Naive thymus-derived CD4-positive, alpha-beta T cell (primary cell): ENCODE data around the gene CCT8L2. TPM values are rescaled to one million over a fixed set of nuclear protein-coding genes. Genes with fewer than 3 reads are reported as not detected.
"Not testable (repeated sequence)": the region's sequence is repeated elsewhere in the genome, so short reads cannot be mapped to it uniquely, and the experiment has no call there.

ENCODE experiments used
- ATAC-seq: fragments of 150-1000 bp; cut with Tn5 transposase; 2 replicates; pipeline ENCODE4 v1.10.0; 2021; ENCODE audit warnings: mild to moderate bottlenecking, moderate library complexity
- CTCF ChIA-PET: fragments of 350-600 bp; sonication (Branson Sonifier 250); formaldehyde crosslinking; loops from one replicate; lab custom pipeline; 2021; ENCODE audit warnings: antibody characterized with exemption; lab: Charles Lee
- POLR2A ChIA-PET: fragments of 350-600 bp; sonication (Branson Sonifier 250); formaldehyde crosslinking; loops from one replicate; lab custom pipeline; 2021; ENCODE audit warnings: antibody characterized with exemption, inconsistent platforms; lab: Charles Lee
- DNase-seq, 9 donors: peaks; one replicate each; pipeline versions ENCODE4 v3.0.0 to v3.0.0-alpha.2; 2020 to 2022; ENCODE audit warnings: mixed read lengths in 1 of 9
- H3K27ac ChIP-seq: one replicate; pipeline ENCODE4 v1.7.0; 2013; ENCODE audit warnings: mild to moderate bottlenecking, low read depth, low read length, moderate library complexity
- H3K27me3 ChIP-seq, 2 donors: one replicate each; pipeline ENCODE4 v1.7.0; 2013; ENCODE audit warnings: low read length in 2 of 2, mild to moderate bottlenecking in 2 of 2, moderate library complexity in 2 of 2; ENCODE audit not compliant: control insufficient read depth in 2 of 2, insufficient read depth in 2 of 2
- H3K36me3 ChIP-seq, 3 experiments: 1 replicate in 2 of 3; 2 replicates in 1 of 3; pipeline ENCODE4 v1.7.0; 2013; ENCODE audit warnings: low read length in 3 of 3, mild to moderate bottlenecking in 3 of 3, moderate library complexity in 1 of 3; ENCODE audit not compliant: insufficient read depth in 3 of 3, control insufficient read depth in 2 of 3
- H3K4me1 ChIP-seq, 2 donors: one replicate each; pipeline ENCODE4 v1.7.0; 2013; ENCODE audit warnings: low read length in 2 of 2, mild to moderate bottlenecking in 2 of 2, moderate library complexity in 1 of 2; ENCODE audit not compliant: control insufficient read depth in 2 of 2, insufficient read depth in 2 of 2
- H3K4me3 ChIP-seq: 2 replicates; pipeline ENCODE4 v1.7.0; 2013; ENCODE audit warnings: mild to moderate bottlenecking, low read length
- H3K9me3 ChIP-seq, 3 experiments: 1 replicate in 2 of 3; 2 replicates in 1 of 3; pipeline ENCODE4 v1.7.0; 2013; ENCODE audit warnings: low read length in 3 of 3; ENCODE audit not compliant: control insufficient read depth in 2 of 3
- H3K27ac Mint-ChIP-seq, 9 donors: one replicate each; pipeline ENCODE4 v1.8.0; 2020 to 2022; ENCODE audit warnings: mixed read lengths in 9 of 9, mild to moderate bottlenecking in 8 of 9, moderate library complexity in 5 of 9, inconsistent platforms in 2 of 9
- H3K27me3 Mint-ChIP-seq, 5 donors: one replicate each; pipeline ENCODE4 v1.8.0; 2021 to 2022; ENCODE audit warnings: mixed read lengths in 5 of 5, mild to moderate bottlenecking in 1 of 5
- H3K36me3 Mint-ChIP-seq, 5 donors: one replicate each; pipeline ENCODE4 v1.8.0; 2020 to 2022; ENCODE audit warnings: mixed read lengths in 5 of 5, mild to moderate bottlenecking in 3 of 5, inconsistent platforms in 1 of 5
- H3K4me1 Mint-ChIP-seq, 7 donors: one replicate each; pipeline ENCODE4 v1.8.0; 2020 to 2022; ENCODE audit warnings: mixed read lengths in 7 of 7, mild to moderate bottlenecking in 3 of 7, inconsistent platforms in 1 of 7
- H3K4me3 Mint-ChIP-seq, 10 donors: one replicate each; pipeline ENCODE4 v1.8.0; 2020 to 2022; ENCODE audit warnings: mild to moderate bottlenecking in 10 of 10, mixed read lengths in 10 of 10, moderate library complexity in 6 of 10, inconsistent platforms in 2 of 10
- H3K9me3 Mint-ChIP-seq, 11 donors: one replicate each; pipeline ENCODE4 v1.8.0; 2020 to 2022; ENCODE audit warnings: mixed read lengths in 11 of 11, mild to moderate bottlenecking in 4 of 11, inconsistent platforms in 1 of 11, moderate library complexity in 1 of 11
- intact Hi-C, 2 donors: fragments of 100-400 bp; cut with micrococcal nuclease; formaldehyde crosslinking; loops; one replicate each; pipeline ENCODE4 v1.15.1; 2023
- polyA plus RNA-seq, 2 donors: library from polyadenylated mRNA; unstranded; fragments of 300-500 nt; fragmentation: Illumina TruSeq; gene quantifications; one replicate each; pipeline ENCODE4 v1.2.3, GENCODE V29; 2021
- total RNA-seq, 6 experiments: library from RNA in 5 of 6; stranded (reverse) in 5 of 6; gene quantifications; 1 replicate in 5 of 6; 2 replicates in 1 of 6; pipeline ENCODE4 v1.2.3 and lab custom pipeline; 2021 to 2026

CCT8L2 gene
- total and polyA plus RNA-seq, 7 experiments from 2014 or later, result not detected

GRCh38 chr22:16558376-16558945, 34.1 kb downstream of the CCT8L2 start:
- ATAC-seq, H3K4me3 ChIP-seq, intact Hi-C loops, H3K36me3 ChIP-seq, CTCF ChIA-PET, DNase-seq, H3K27ac ChIP-seq, H3K4me3 Mint-ChIP-seq, H3K4me1 Mint-ChIP-seq, H3K36me3 Mint-ChIP-seq, H3K27ac Mint-ChIP-seq, H3K27me3 ChIP-seq, H3K9me3 ChIP-seq, POLR2A ChIA-PET, H3K4me1 ChIP-seq, H3K27me3 Mint-ChIP-seq: not testable (repeated sequence)
- peaks cover 0 to 22% (median 8%) of the 10 kb centered on the region in 11 donors for H3K9me3 Mint-ChIP-seq

- H3K9me3 Mint-ChIP-seq, result peaks cover 0 to 23% (median 8%) of the 10 kb centered on the region in 11 donors
- CTCF ChIA-PET, H3K36me3 Mint-ChIP-seq, H3K4me3 ChIP-seq, H3K27me3 Mint-ChIP-seq, intact Hi-C loops, H3K27ac ChIP-seq, ATAC-seq, H3K27me3 ChIP-seq, H3K4me3 Mint-ChIP-seq, H3K36me3 ChIP-seq, H3K4me1 ChIP-seq, DNase-seq, H3K4me1 Mint-ChIP-seq, H3K27ac Mint-ChIP-seq, H3K9me3 ChIP-seq, POLR2A ChIA-PET: not testable (repeated sequence)
Observed at GRCh38 chr22:16557511-16557910, 35.1 kb downstream of the CCT8L2 start.

- ATAC-seq, H3K4me1 Mint-ChIP-seq, H3K4me3 ChIP-seq, H3K36me3 ChIP-seq, H3K27ac ChIP-seq, H3K27me3 Mint-ChIP-seq, H3K27me3 ChIP-seq, DNase-seq, H3K27ac Mint-ChIP-seq, H3K4me1 ChIP-seq, H3K36me3 Mint-ChIP-seq, intact Hi-C loops, H3K9me3 ChIP-seq, POLR2A ChIA-PET, H3K4me3 Mint-ChIP-seq, CTCF ChIA-PET: not testable (repeated sequence)
- H3K9me3 Mint-ChIP-seq, result peaks cover 0 to 29% (median 8%) of the 10 kb centered on the region in 11 donors
Observed at GRCh38 chr22:16555077-16555994, 37.3 kb downstream of the CCT8L2 start.

- H3K4me3 Mint-ChIP-seq, H3K9me3 ChIP-seq, H3K4me1 ChIP-seq, H3K4me3 ChIP-seq, POLR2A ChIA-PET, H3K9me3 Mint-ChIP-seq, DNase-seq, intact Hi-C loops, H3K36me3 ChIP-seq, H3K27me3 Mint-ChIP-seq, H3K27me3 ChIP-seq, H3K27ac ChIP-seq, ATAC-seq, H3K4me1 Mint-ChIP-seq, H3K27ac Mint-ChIP-seq, H3K36me3 Mint-ChIP-seq, CTCF ChIA-PET: not testable (repeated sequence)
Observed at GRCh38 chr22:16543310-16543709, 49.3 kb downstream of the CCT8L2 start.

Other genes with a start within 250 kb of the CCT8L2 start
- gene XKR3, start 232.6 kb upstream of the CCT8L2 start, total RNA-seq, result not detected
- gene XKR3, start 232.6 kb upstream of the CCT8L2 start, polyA plus RNA-seq, result under 1 TPM in 1 of 2 donors, not detected in 1; 0.12 TPM